ENCODE results near the gene DOK7. TPM values are rescaled to one million over a fixed set of nuclear protein-coding genes. Genes with fewer than 3 reads are reported as not detected.

DOK7 gene
- total and polyA plus RNA-seq, 2 donors, result 0.33 to 1.8 TPM

- DNase-seq (ENCODE audit: low read depth in 6 of 9, low spot score in 9 of 9), result no peak
- no peak overlapping the region for H3K4me3 ChIP-seq (ENCODE audit: low read length in 2 of 2)
- no peaks in the 10 kb centered on the region for H3K27me3 ChIP-seq (ENCODE audit: control insufficient read depth in 2 of 2, insufficient read depth in 1 of 2, low read length in 1 of 2)
- WGBS, result 89% methylated on average over 16 of the region's 16 CpGs
- H3K4me1 ChIP-seq (ENCODE audit: control insufficient read depth in 2 of 2, insufficient read depth in 2 of 2, low read length in 2 of 2), result peaks cover 0 to 2% of the 10 kb centered on the region in 2 donors
- H3K9me3 ChIP-seq (ENCODE audit: control insufficient read depth in 2 of 2, insufficient read depth in 1 of 2, low read length in 1 of 2), result no peaks in the 10 kb centered on the region
- no peak overlapping the region for H3K27ac ChIP-seq (ENCODE audit: low read depth in 1 of 2, low read length in 1 of 2)
- no peaks in the 10 kb centered on the region for H3K36me3 ChIP-seq (ENCODE audit: control insufficient read depth in 2 of 2, insufficient read depth in 2 of 2, low read length in 1 of 2)
These were observed 23.7 kb upstream of the DOK7 start for GRCh38 chr4:3439391-3439790.

DNA sequence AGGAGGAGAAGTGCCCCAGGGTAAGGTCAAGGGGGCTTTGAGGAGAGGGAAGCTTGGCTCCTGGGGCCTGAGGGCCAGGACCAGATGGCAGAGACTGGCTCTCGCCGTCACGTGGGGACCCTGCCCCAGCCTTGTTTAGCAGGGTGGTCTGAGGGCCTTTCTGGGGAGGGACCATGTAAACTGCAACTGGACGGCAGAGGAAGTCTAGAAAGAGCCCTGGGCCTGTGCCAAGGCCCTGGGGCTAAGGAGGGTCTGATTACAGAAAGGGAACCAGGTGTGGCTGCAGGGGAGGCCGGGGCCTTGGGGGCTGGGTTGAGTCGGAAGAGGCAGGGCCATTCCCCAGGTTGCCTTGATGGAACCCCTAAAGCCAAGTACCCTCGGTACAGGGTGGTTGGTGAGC is 23.1 kb upstream of the DOK7 start:
- H3K36me3 ChIP-seq (ENCODE audit: control insufficient read depth in 2 of 2, insufficient read depth in 2 of 2, low read length in 1 of 2), result no peaks in the 10 kb centered on the region
- no peak overlapping the region for H3K4me3 ChIP-seq (ENCODE audit: low read length in 2 of 2)
- no peak overlapping the region for H3K27ac ChIP-seq (ENCODE audit: low read depth in 1 of 2, low read length in 1 of 2)
- 89% methylated on average over 7 of the region's 7 CpGs for WGBS
- DNase-seq (ENCODE audit: low read depth in 6 of 9, low spot score in 9 of 9), result no peak
- peaks cover 0 to 2% of the 10 kb centered on the region in 2 donors for H3K4me1 ChIP-seq (ENCODE audit: control insufficient read depth in 2 of 2, insufficient read depth in 2 of 2, low read length in 2 of 2)
- no peaks in the 10 kb centered on the region for H3K27me3 ChIP-seq (ENCODE audit: control insufficient read depth in 2 of 2, insufficient read depth in 1 of 2, low read length in 1 of 2)
- no peaks in the 10 kb centered on the region for H3K9me3 ChIP-seq (ENCODE audit: control insufficient read depth in 2 of 2, insufficient read depth in 1 of 2, low read length in 1 of 2)

DNA sequence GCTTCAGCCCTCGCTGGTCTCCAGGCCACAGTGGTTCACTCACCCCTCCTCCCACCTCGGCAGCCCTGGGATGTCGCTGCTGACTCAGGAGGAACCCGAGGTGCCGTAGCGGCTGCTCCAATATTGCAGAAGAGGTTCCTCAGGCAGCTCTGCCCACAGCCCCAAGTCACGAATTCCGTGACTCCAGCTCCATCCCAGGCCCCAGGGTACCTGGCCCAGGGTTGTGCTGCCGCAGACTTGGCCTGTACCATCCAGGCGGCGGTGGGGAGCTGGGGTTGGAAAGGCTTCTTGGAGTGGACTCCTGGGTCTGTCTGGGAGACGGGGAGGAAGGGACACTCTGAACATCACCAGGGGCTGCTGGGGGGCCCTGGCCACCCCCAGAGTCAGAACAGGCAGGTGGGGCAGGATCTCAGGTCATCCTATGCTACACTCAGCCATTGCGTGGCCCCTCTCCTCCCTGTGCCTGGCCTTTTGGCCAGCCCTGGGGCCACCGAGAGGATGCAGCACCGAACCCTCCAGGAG is 22.1 kb upstream of the DOK7 start:
- H3K27ac ChIP-seq (ENCODE audit: low read depth in 1 of 2, low read length in 1 of 2), result no peak overlapping the region
- H3K4me1 ChIP-seq (ENCODE audit: control insufficient read depth in 2 of 2, insufficient read depth in 2 of 2, low read length in 2 of 2), result peaks cover 0 to 2% of the 10 kb centered on the region in 2 donors
- WGBS, result 92% methylated on average over 15 of the region's 15 CpGs
- H3K36me3 ChIP-seq (ENCODE audit: control insufficient read depth in 2 of 2, insufficient read depth in 2 of 2, low read length in 1 of 2), result no peaks in the 10 kb centered on the region
- no peaks in the 10 kb centered on the region for H3K27me3 ChIP-seq (ENCODE audit: control insufficient read depth in 2 of 2, insufficient read depth in 1 of 2, low read length in 1 of 2)
- H3K9me3 ChIP-seq (ENCODE audit: control insufficient read depth in 2 of 2, insufficient read depth in 1 of 2, low read length in 1 of 2), result no peaks in the 10 kb centered on the region
- H3K4me3 ChIP-seq (ENCODE audit: low read length in 2 of 2), result no peak overlapping the region
- no peak for DNase-seq (ENCODE audit: low read depth in 6 of 9, low spot score in 9 of 9)

- Histone ChIP-seq H3K36me3 (ENCODE audit: control insufficient read depth in 2 of 2, insufficient read depth in 2 of 2, low read length in 1 of 2) (no peaks in the 10 kb centered on the region), H3K4me1 (ENCODE audit: control insufficient read depth in 2 of 2, insufficient read depth in 2 of 2, low read length in 2 of 2) (peaks cover 0 to 2% of the 10 kb centered on the region in 2 donors), H3K4me3 (ENCODE audit: low read length in 2 of 2) (no peak within 1 kb of the TSS), H3K27ac (ENCODE audit: low read depth in 1 of 2, low read length in 1 of 2) (no peak within 1 kb of the TSS), H3K27me3 (ENCODE audit: control insufficient read depth in 2 of 2, insufficient read depth in 1 of 2, low read length in 1 of 2) (no peaks in the 10 kb centered on the region), H3K9me3 (ENCODE audit: control insufficient read depth in 2 of 2, insufficient read depth in 1 of 2, low read length in 1 of 2) (no peaks in the 10 kb centered on the region)
- WGBS, result 94% methylated on average over 27 of the region's 27 CpGs
- no peak for DNase-seq (ENCODE audit: low read depth in 6 of 9, low spot score in 9 of 9)
These were observed 21.3 kb upstream of the DOK7 start, which contains the start of gene HGFAC for GRCh38 chr4:3441501-3442459. Gene HGFAC, plus strand, starts transcription at chr4:3441968. Its CDS starts 34 bp downstream, at chr4:3442002.

- Histone ChIP-seq H3K36me3 (ENCODE audit: control insufficient read depth in 2 of 2, insufficient read depth in 2 of 2, low read length in 1 of 2) (no peaks in the 10 kb centered on the region), H3K9me3 (ENCODE audit: control insufficient read depth in 2 of 2, insufficient read depth in 1 of 2, low read length in 1 of 2) (no peaks in the 10 kb centered on the region), H3K4me3 (ENCODE audit: low read length in 2 of 2) (no peak overlapping the region), H3K4me1 (ENCODE audit: control insufficient read depth in 2 of 2, insufficient read depth in 2 of 2, low read length in 2 of 2) (peaks cover 0 to 1% of the 10 kb centered on the region in 2 donors), H3K27me3 (ENCODE audit: control insufficient read depth in 2 of 2, insufficient read depth in 1 of 2, low read length in 1 of 2) (no peaks in the 10 kb centered on the region), H3K27ac (ENCODE audit: low read depth in 1 of 2, low read length in 1 of 2) (no peak overlapping the region)
- no peak for DNase-seq (ENCODE audit: low read depth in 6 of 9, low spot score in 9 of 9)
- 93% methylated on average over 14 of the region's 14 CpGs for WGBS
These were observed 20.6 kb upstream of the DOK7 start for GRCh38 chr4:3442460-3442958.

GRCh38 chr4:3442959-3443749 is 20.0 kb upstream of the DOK7 start:
- 43% methylated on average over 36 of the region's 36 CpGs for WGBS
- Histone ChIP-seq H3K9me3 (ENCODE audit: control insufficient read depth in 2 of 2, insufficient read depth in 1 of 2, low read length in 1 of 2) (no peaks in the 10 kb centered on the region), H3K27ac (ENCODE audit: low read depth in 1 of 2, low read length in 1 of 2) (no peak overlapping the region), H3K36me3 (ENCODE audit: control insufficient read depth in 2 of 2, insufficient read depth in 2 of 2, low read length in 1 of 2) (no peaks in the 10 kb centered on the region), H3K27me3 (ENCODE audit: control insufficient read depth in 2 of 2, insufficient read depth in 1 of 2, low read length in 1 of 2) (no peaks in the 10 kb centered on the region), H3K4me3 (ENCODE audit: low read length in 2 of 2) (no peak overlapping the region), H3K4me1 (ENCODE audit: control insufficient read depth in 2 of 2, insufficient read depth in 2 of 2, low read length in 2 of 2) (no peaks in the 10 kb centered on the region)
- DNase-seq (ENCODE audit: low read depth in 6 of 9, low spot score in 9 of 9), result peak in 8 of 9 donors; percentile 13 to 65 (median 32)

- Histone ChIP-seq H3K27me3 (ENCODE audit: control insufficient read depth in 2 of 2, insufficient read depth in 1 of 2, low read length in 1 of 2) (no peaks in the 10 kb centered on the region), H3K9me3 (ENCODE audit: control insufficient read depth in 2 of 2, insufficient read depth in 1 of 2, low read length in 1 of 2) (no peaks in the 10 kb centered on the region), H3K36me3 (ENCODE audit: control insufficient read depth in 2 of 2, insufficient read depth in 2 of 2, low read length in 1 of 2) (no peaks in the 10 kb centered on the region), H3K27ac (ENCODE audit: low read depth in 1 of 2, low read length in 1 of 2) (no peak overlapping the region), H3K4me3 (ENCODE audit: low read length in 2 of 2) (no peak overlapping the region), H3K4me1 (ENCODE audit: control insufficient read depth in 2 of 2, insufficient read depth in 2 of 2, low read length in 2 of 2) (no peaks in the 10 kb centered on the region)
- DNase-seq (ENCODE audit: low read depth in 6 of 9, low spot score in 9 of 9), result no peak
- WGBS, result 75% methylated on average over 17 of the region's 17 CpGs
These were observed 19.3 kb upstream of the DOK7 start for GRCh38 chr4:3443750-3444309.

- no peak overlapping the region for H3K4me3 ChIP-seq (ENCODE audit: low read length in 2 of 2)
- no peak overlapping the region for H3K27ac ChIP-seq (ENCODE audit: low read depth in 1 of 2, low read length in 1 of 2)
- 93% methylated on average over 56 of the region's 56 CpGs for WGBS
- H3K4me1 ChIP-seq (ENCODE audit: control insufficient read depth in 2 of 2, insufficient read depth in 2 of 2, low read length in 2 of 2), result no peaks in the 10 kb centered on the region
- no peaks in the 10 kb centered on the region for H3K36me3 ChIP-seq (ENCODE audit: control insufficient read depth in 2 of 2, insufficient read depth in 2 of 2, low read length in 1 of 2)
- no peaks in the 10 kb centered on the region for H3K9me3 ChIP-seq (ENCODE audit: control insufficient read depth in 2 of 2, insufficient read depth in 1 of 2, low read length in 1 of 2)
- DNase-seq (ENCODE audit: low read depth in 6 of 9, low spot score in 9 of 9), result no peak
- peaks cover 0 to 4% of the 10 kb centered on the region in 2 donors for H3K27me3 ChIP-seq (ENCODE audit: control insufficient read depth in 2 of 2, insufficient read depth in 1 of 2, low read length in 1 of 2)
These were observed 18.6 kb upstream of the DOK7 start for GRCh38 chr4:3444351-3445110.

Data from thymus (tissue), 11 donors.